Measurements from ENCODE around the gene RUNX1.

RUNX1 gene

GRCh38 chr21:34949499-34949898 is 99.6 kb downstream of the RUNX1 start:
- Mint-ChIP-seq H3K4me3 (no peak overlapping the region), H3K27ac (no peak overlapping the region), H3K4me1 (peaks cover 64% of the 10 kb centered on the region), H3K27me3 (no peaks in the 10 kb centered on the region), H3K36me3 (peaks cover 23% of the 10 kb centered on the region), H3K9me3 (no peaks in the 10 kb centered on the region)
- CTCF ChIA-PET, result no interaction called here
- no peak for DNase-seq

- Mint-ChIP-seq H3K4me3 (no peak overlapping the region), H3K36me3 (peaks cover 21% of the 10 kb centered on the region), H3K9me3 (no peaks in the 10 kb centered on the region), H3K27me3 (no peaks in the 10 kb centered on the region), H3K27ac (no peak overlapping the region), H3K4me1 (peaks cover 67% of the 10 kb centered on the region)
- CTCF ChIA-PET, result interaction anchor here (1.1 kb wide), 1 partner anchor 25 kb away, joined by 3 read pairs; no protein-coding TSS in a partner anchor
- DNase-seq, result no peak
Measured at GRCh38 chr21:34949030-34949429, 100.1 kb downstream of the RUNX1 start.

GRCh38 chr21:34948157-34948556 is 100.9 kb downstream of the RUNX1 start:
- CTCF ChIA-PET, result interaction anchor here (1.1 kb wide), 1 partner anchor 25 kb away, joined by 3 read pairs; no protein-coding TSS in a partner anchor
- Mint-ChIP-seq H3K27ac (no peak overlapping the region), H3K9me3 (no peaks in the 10 kb centered on the region), H3K27me3 (no peaks in the 10 kb centered on the region), H3K36me3 (peaks cover 20% of the 10 kb centered on the region), H3K4me1 (peaks cover 70% of the 10 kb centered on the region), H3K4me3 (no peak overlapping the region)
- no peak for DNase-seq

GRCh38 chr21:34946916-34947534 is 102.1 kb downstream of the RUNX1 start:
- CTCF ChIA-PET, result interaction anchor here (0.8 to 2.4 kb wide), 11 partner anchors 11 to 454 kb away, joined by 3 to 13 read pairs (median 5); no protein-coding TSS in a partner anchor
- no peak for DNase-seq
- Mint-ChIP-seq H3K4me1 (peaks cover 71% of the 10 kb centered on the region), H3K36me3 (peaks cover 20% of the 10 kb centered on the region), H3K27ac (no peak overlapping the region), H3K27me3 (no peaks in the 10 kb centered on the region), H3K9me3 (no peaks in the 10 kb centered on the region), H3K4me3 (no peak overlapping the region)

GRCh38 chr21:34946385-34946840 is 102.7 kb downstream of the RUNX1 start:
- Mint-ChIP-seq H3K9me3 (no peaks in the 10 kb centered on the region), H3K4me1 (peaks cover 75% of the 10 kb centered on the region), H3K4me3 (no peak overlapping the region), H3K36me3 (peaks cover 17% of the 10 kb centered on the region), H3K27ac (no peak overlapping the region), H3K27me3 (no peaks in the 10 kb centered on the region)
- no peak for DNase-seq
- CTCF ChIA-PET, result interaction anchor here (0.5 to 2.4 kb wide), 12 partner anchors 10 to 558 kb away, joined by 3 to 13 read pairs (median 4); no protein-coding TSS in a partner anchor

GRCh38 chr21:34945288-34945687 is 103.8 kb downstream of the RUNX1 start:
- H3K27ac Mint-ChIP-seq, result no peak overlapping the region
- CTCF ChIA-PET, result interaction anchor here (1.2 to 2.4 kb wide), 2 partner anchors 12 to 36 kb away, joined by 3 to 13 read pairs; no protein-coding TSS in a partner anchor
- H3K9me3 Mint-ChIP-seq, result no peaks in the 10 kb centered on the region
- no peak for DNase-seq
- peaks cover 20% of the 10 kb centered on the region for H3K36me3 Mint-ChIP-seq
- H3K27me3 Mint-ChIP-seq, result no peaks in the 10 kb centered on the region
- H3K4me3 Mint-ChIP-seq, result no peak overlapping the region
- peaks cover 85% of the 10 kb centered on the region for H3K4me1 Mint-ChIP-seq

GRCh38 chr21:34944015-34944755 is 104.9 kb downstream of the RUNX1 start:
- Mint-ChIP-seq H3K36me3 (peaks cover 24% of the 10 kb centered on the region), H3K4me3 (no peak overlapping the region), H3K9me3 (no peaks in the 10 kb centered on the region), H3K27ac (no peak overlapping the region), H3K4me1 (peaks cover 87% of the 10 kb centered on the region), H3K27me3 (no peaks in the 10 kb centered on the region)
- CTCF ChIA-PET, result no interaction called here
- DNase-seq, result no peak

GRCh38 chr21:34942911-34943310 is 106.2 kb downstream of the RUNX1 start:
- no peak for DNase-seq
- no peak overlapping the region for H3K4me3 Mint-ChIP-seq
- no peaks in the 10 kb centered on the region for H3K9me3 Mint-ChIP-seq
- CTCF ChIA-PET, result interaction anchor here (0.9 to 1.0 kb wide), 2 partner anchors 14 to 106 kb away, joined by 3 read pairs; no protein-coding TSS in a partner anchor
- no peak overlapping the region for H3K27ac Mint-ChIP-seq
- peaks cover 89% of the 10 kb centered on the region for H3K4me1 Mint-ChIP-seq
- H3K36me3 Mint-ChIP-seq, result peaks cover 23% of the 10 kb centered on the region
- H3K27me3 Mint-ChIP-seq, result no peaks in the 10 kb centered on the region

- peaks cover 88% of the 10 kb centered on the region for H3K4me1 Mint-ChIP-seq
- no peak for DNase-seq
- no peak overlapping the region for H3K4me3 Mint-ChIP-seq
- CTCF ChIA-PET, result no interaction called here
- H3K27me3 Mint-ChIP-seq, result no peaks in the 10 kb centered on the region
- no peaks in the 10 kb centered on the region for H3K9me3 Mint-ChIP-seq
- peaks cover 21% of the 10 kb centered on the region for H3K36me3 Mint-ChIP-seq
- H3K27ac Mint-ChIP-seq, result no peak overlapping the region
Measured at GRCh38 chr21:34941162-34941561, 107.9 kb downstream of the RUNX1 start.

GRCh38 chr21:34939673-34940331 is 109.3 kb downstream of the RUNX1 start:
- Mint-ChIP-seq H3K4me3 (no peak overlapping the region), H3K36me3 (peaks cover 11% of the 10 kb centered on the region), H3K4me1 (peaks cover 89% of the 10 kb centered on the region), H3K27me3 (no peaks in the 10 kb centered on the region), H3K9me3 (no peaks in the 10 kb centered on the region), H3K27ac (no peak overlapping the region)
- CTCF ChIA-PET, result no interaction called here
- no peak for DNase-seq

GRCh38 chr21:34938089-34938764 is 110.9 kb downstream of the RUNX1 start:
- Mint-ChIP-seq H3K27me3 (no peaks in the 10 kb centered on the region), H3K36me3 (peaks cover 11% of the 10 kb centered on the region), H3K4me1 (peaks cover 89% of the 10 kb centered on the region), H3K4me3 (no peak overlapping the region), H3K9me3 (no peaks in the 10 kb centered on the region), H3K27ac (no peak overlapping the region)
- CTCF ChIA-PET, result no interaction called here
- DNase-seq, result no peak

- H3K9me3 Mint-ChIP-seq, result no peaks in the 10 kb centered on the region
- no peak for DNase-seq
- no peaks in the 10 kb centered on the region for H3K27me3 Mint-ChIP-seq
- H3K4me3 Mint-ChIP-seq, result peak overlapping the region; percentile 42
- peak overlapping the region; percentile 99 for H3K27ac Mint-ChIP-seq
- H3K4me1 Mint-ChIP-seq, result peaks cover 89% of the 10 kb centered on the region
- peaks cover 11% of the 10 kb centered on the region for H3K36me3 Mint-ChIP-seq
- CTCF ChIA-PET, result interaction anchor here (1.1 to 2.1 kb wide), 3 partner anchors 10 to 103 kb away, joined by 3 to 7 read pairs (median 4); no protein-coding TSS in a partner anchor
Measured at GRCh38 chr21:34936883-34937563, 112.1 kb downstream of the RUNX1 start.

GRCh38 chr21:34936371-34936789 is 112.7 kb downstream of the RUNX1 start:
- peak overlapping the region; percentile 99 for H3K27ac Mint-ChIP-seq
- H3K36me3 Mint-ChIP-seq, result peaks cover 11% of the 10 kb centered on the region
- H3K27me3 Mint-ChIP-seq, result no peaks in the 10 kb centered on the region
- H3K4me1 Mint-ChIP-seq, result peaks cover 91% of the 10 kb centered on the region
- no peaks in the 10 kb centered on the region for H3K9me3 Mint-ChIP-seq
- peak overlapping the region; percentile 42 for H3K4me3 Mint-ChIP-seq
- CTCF ChIA-PET, result interaction anchor here (1.1 to 2.7 kb wide), 4 partner anchors 11 to 111 kb away, joined by 3 to 10 read pairs (median 6); no protein-coding TSS in a partner anchor
- peak; percentile 37 for DNase-seq

All from activated naive CD4-positive, alpha-beta T cell treated with anti-CD3 and anti-CD28 coated beads, Interleukin-2, amount 10 ng/mL, durations not matched to agents 7 days and 5 days (primary cell).